Anterior cingulate cortex (tissue), 58 donors: Measurements from ENCODE around the gene CCDC13.
A peak's percentile ranks its signal among the peaks of the same experiment; 100 is the strongest.

Experiments
- DNase-seq, 58 donors: peaks; one replicate each; lab custom pipeline; 2025; lab: John Stamatoyannopoulos, UW

Gene CCDC13

GRCh38 chr3:42753757-42754156 is 19.3 kb downstream of the CCDC13 start:
- no peak for DNase-seq

- no peak for DNase-seq
Observed at GRCh38 chr3:42752961-42753360, 20.1 kb downstream of the CCDC13 start.

GRCh38 chr3:42752441-42752840 is 20.6 kb downstream of the CCDC13 start:
- no peak for DNase-seq

GRCh38 chr3:42751609-42752008 is 21.4 kb downstream of the CCDC13 start:
- DNase-seq = no peak

- DNase-seq = no peak
Observed at GRCh38 chr3:42750834-42751233, 22.2 kb downstream of the CCDC13 start.

GRCh38 chr3:42749753-42750231 is 23.3 kb downstream of the CCDC13 start:
- peak in 21 of 58 donors; percentile 20 to 60 (median 36) for DNase-seq

GRCh38 chr3:42749025-42749752 is 23.9 kb downstream of the CCDC13 start:
- DNase-seq = no peak

- no peak for DNase-seq
Observed at GRCh38 chr3:42747581-42747980, 25.5 kb downstream of the CCDC13 start.

GRCh38 chr3:42746455-42747450 is 26.3 kb downstream of the CCDC13 start:
- DNase-seq = peak in 28 of 58 donors; percentile 21 to 83 (median 45)

- DNase-seq = no peak
Observed at GRCh38 chr3:42745776-42746454, 27.1 kb downstream of the CCDC13 start.

- peak in 1 of 58 donors; percentile 29 for DNase-seq
Observed at GRCh38 chr3:42745291-42745745, 27.7 kb downstream of the CCDC13 start.

- no peak for DNase-seq
Observed at GRCh38 chr3:42743204-42743995, 29.7 kb downstream of the CCDC13 start.

GRCh38 chr3:42742688-42743087 is 30.4 kb downstream of the CCDC13 start:
- DNase-seq = no peak

GRCh38 chr3:42742259-42742658 is 30.8 kb downstream of the CCDC13 start:
- no peak for DNase-seq

GRCh38 chr3:42741796-42742195 is 31.3 kb downstream of the CCDC13 start:
- no peak for DNase-seq

GRCh38 chr3:42739401-42740158 is 33.5 kb downstream of the CCDC13 start:
- peak in 55 of 58 donors; percentile 44 to 92 (median 80) for DNase-seq

- DNase-seq = no peak
Observed at GRCh38 chr3:42736531-42736930, 36.5 kb downstream of the CCDC13 start.

- DNase-seq = no peak
Observed at GRCh38 chr3:42736081-42736480, 37.0 kb downstream of the CCDC13 start.

- DNase-seq = no peak
Observed at GRCh38 chr3:42735615-42736014, 37.4 kb downstream of the CCDC13 start.
